ENCODE measurements around the gene ERBB4.

The ERBB4 gene

GRCh38 chr2:212495046-212495445 lies 43.6 kb downstream of the ERBB4 start:
- no peaks in the 10 kb centered on the region for H3K4me1 ChIP-seq (ENCODE audit: control insufficient read depth, low read length)
- no peaks in the 10 kb centered on the region for H3K9me2 ChIP-seq (replicated peaks; ENCODE audit: control insufficient read depth, low read length)
- H3K27ac ChIP-seq (ENCODE audit: low read depth, low read length), result no peak overlapping the region
- no peaks in the 10 kb centered on the region for H3K36me3 ChIP-seq (ENCODE audit: control insufficient read depth, low read length)
- no peaks in the 10 kb centered on the region for H3K27me3 ChIP-seq (ENCODE audit: control insufficient read depth, low read length)
- H3F3A ChIP-seq (ENCODE audit: control insufficient read depth, insufficient read depth), result no peaks in the 10 kb centered on the region
- H3K79me2 ChIP-seq (ENCODE audit: control insufficient read depth, low read length), result no peaks in the 10 kb centered on the region
- no peaks in the 10 kb centered on the region for H3K9me3 ChIP-seq (ENCODE audit: control insufficient read depth, insufficient read depth, low read length)
- no peak overlapping the region for H3K4me2 ChIP-seq (ENCODE audit: low read length)
- no peak overlapping the region for H3K4me3 ChIP-seq (ENCODE audit: low read length)
- H4K20me1 ChIP-seq (ENCODE audit: control insufficient read depth, insufficient read depth, low read depth, low read length), result no peaks in the 10 kb centered on the region
- TF ChIP-seq, protein P1, sequence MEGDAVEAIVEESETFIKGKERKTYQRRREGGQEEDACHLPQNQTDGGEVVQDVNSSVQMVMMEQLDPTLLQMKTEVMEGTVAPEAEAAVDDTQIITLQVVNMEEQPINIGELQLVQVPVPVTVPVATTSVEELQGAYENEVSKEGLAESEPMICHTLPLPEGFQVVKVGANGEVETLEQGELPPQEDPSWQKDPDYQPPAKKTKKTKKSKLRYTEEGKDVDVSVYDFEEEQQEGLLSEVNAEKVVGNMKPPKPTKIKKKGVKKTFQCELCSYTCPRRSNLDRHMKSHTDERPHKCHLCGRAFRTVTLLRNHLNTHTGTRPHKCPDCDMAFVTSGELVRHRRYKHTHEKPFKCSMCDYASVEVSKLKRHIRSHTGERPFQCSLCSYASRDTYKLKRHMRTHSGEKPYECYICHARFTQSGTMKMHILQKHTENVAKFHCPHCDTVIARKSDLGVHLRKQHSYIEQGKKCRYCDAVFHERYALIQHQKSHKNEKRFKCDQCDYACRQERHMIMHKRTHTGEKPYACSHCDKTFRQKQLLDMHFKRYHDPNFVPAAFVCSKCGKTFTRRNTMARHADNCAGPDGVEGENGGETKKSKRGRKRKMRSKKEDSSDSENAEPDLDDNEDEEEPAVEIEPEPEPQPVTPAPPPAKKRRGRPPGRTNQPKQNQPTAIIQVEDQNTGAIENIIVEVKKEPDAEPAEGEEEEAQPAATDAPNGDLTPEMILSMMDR (IDR thresholded peaks at IDR 0.05; ENCODE audit: low read depth, low read length, poor library complexity, severe bottlenecking), result no peak
- TF ChIP-seq EZH2phosphoT487 (IDR thresholded peaks at IDR 0.05; ENCODE audit: borderline replicate concordance, low read length), result no peak

GRCh38 chr2:212494418-212495020 lies 44.1 kb downstream of the ERBB4 start:
- Histone ChIP-seq H3K36me3 (ENCODE audit: control insufficient read depth, low read length) (no peaks in the 10 kb centered on the region), H3K27ac (ENCODE audit: low read depth, low read length) (no peak overlapping the region), H3K4me3 (ENCODE audit: low read length) (no peak overlapping the region), H3K4me2 (ENCODE audit: low read length) (no peak overlapping the region), H3K27me3 (ENCODE audit: control insufficient read depth, low read length) (no peaks in the 10 kb centered on the region), H3K9me2 (replicated peaks; ENCODE audit: control insufficient read depth, low read length) (no peaks in the 10 kb centered on the region), H3F3A (ENCODE audit: control insufficient read depth, insufficient read depth) (no peaks in the 10 kb centered on the region), H4K20me1 (ENCODE audit: control insufficient read depth, insufficient read depth, low read depth, low read length) (no peaks in the 10 kb centered on the region), H3K79me2 (ENCODE audit: control insufficient read depth, low read length) (no peaks in the 10 kb centered on the region), H3K4me1 (ENCODE audit: control insufficient read depth, low read length) (no peaks in the 10 kb centered on the region), H3K9me3 (ENCODE audit: control insufficient read depth, insufficient read depth, low read length) (no peaks in the 10 kb centered on the region)
- TF ChIP-seq, protein P1 (IDR thresholded peaks at IDR 0.05; ENCODE audit: low read depth, low read length, poor library complexity, severe bottlenecking), result no peak
- no peak for TF ChIP-seq EZH2phosphoT487 (IDR thresholded peaks at IDR 0.05; ENCODE audit: borderline replicate concordance, low read length)

DNA sequence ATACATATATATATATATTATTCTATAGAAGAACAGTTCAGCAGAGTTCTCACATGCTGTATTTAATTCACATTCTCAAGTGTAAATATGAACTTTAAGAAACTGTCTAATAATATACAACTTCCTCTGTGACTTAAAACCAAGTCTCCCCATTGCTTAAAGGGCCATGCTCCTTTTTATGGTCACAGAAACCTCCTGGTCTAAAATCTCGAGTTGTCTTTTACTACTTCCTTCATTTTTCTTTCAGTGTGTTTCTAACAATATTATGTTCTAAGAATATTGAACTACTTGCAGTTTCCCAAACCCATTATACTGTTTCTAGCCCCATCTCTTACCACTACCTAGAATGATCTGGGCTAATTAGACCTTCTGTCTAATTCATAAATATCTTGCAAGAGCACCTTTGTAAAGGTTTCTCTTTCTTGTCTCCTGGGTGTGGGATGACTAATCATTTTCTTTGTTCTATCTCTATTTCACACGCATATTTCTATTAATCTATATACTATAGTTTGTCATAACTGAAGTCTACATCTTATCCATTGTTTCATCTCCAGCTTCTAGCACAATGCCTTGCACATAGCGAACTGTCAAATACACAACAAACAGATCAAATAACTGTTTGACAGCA lies 48.8 kb downstream of the ERBB4 start:
- Histone ChIP-seq H3K79me2 (ENCODE audit: control insufficient read depth, low read length) (no peaks in the 10 kb centered on the region), H3K9me2 (replicated peaks; ENCODE audit: control insufficient read depth, low read length) (no peaks in the 10 kb centered on the region), H3K27ac (ENCODE audit: low read depth, low read length) (no peak overlapping the region), H3K4me1 (ENCODE audit: control insufficient read depth, low read length) (no peaks in the 10 kb centered on the region), H4K20me1 (ENCODE audit: control insufficient read depth, insufficient read depth, low read depth, low read length) (no peaks in the 10 kb centered on the region), H3K36me3 (ENCODE audit: control insufficient read depth, low read length) (no peaks in the 10 kb centered on the region), H3F3A (ENCODE audit: control insufficient read depth, insufficient read depth) (no peaks in the 10 kb centered on the region), H3K27me3 (ENCODE audit: control insufficient read depth, low read length) (no peaks in the 10 kb centered on the region), H3K4me3 (ENCODE audit: low read length) (no peak overlapping the region), H3K9me3 (ENCODE audit: control insufficient read depth, insufficient read depth, low read length) (no peaks in the 10 kb centered on the region), H3K4me2 (ENCODE audit: low read length) (no peak overlapping the region)
- TF ChIP-seq, protein P1 (IDR thresholded peaks at IDR 0.05; ENCODE audit: low read depth, low read length, poor library complexity, severe bottlenecking), result no peak
- no peak for TF ChIP-seq EZH2phosphoT487 (IDR thresholded peaks at IDR 0.05; ENCODE audit: borderline replicate concordance, low read length)

Data from DOHH2 (cell line).